SK-N-SH treated with all-trans-retinoic acid at 6 μM for 48 hours (cell line): ENCODE results near the gene RRM2.

ENCODE experiments used
- BACH2 ChIP-seq: fragments of 250-450 bp; sonication (Bioruptor Pico); IDR thresholded peaks from 2 replicates; pipeline ENCODE4 v1.9.0; 2021; ENCODE audit warnings: mild to moderate bottlenecking, borderline replicate concordance
- CREB5 ChIP-seq: fragments of 250-450 bp; sonication (Bioruptor Pico); IDR thresholded peaks from 2 replicates; pipeline ENCODE4 v1.5.1; 2020; ENCODE audit warnings: low read depth, mild to moderate bottlenecking, moderate library complexity
- CSDC2 ChIP-seq: fragments of 250-450 bp; sonication (Bioruptor Pico); IDR thresholded peaks from 2 replicates; pipeline ENCODE4 v1.5.0; 2020; ENCODE audit warnings: mild to moderate bottlenecking, moderate library complexity
- ESRRG ChIP-seq: fragments of 250-450 bp; sonication (Bioruptor Pico); IDR thresholded peaks from 2 replicates; pipeline ENCODE4 v1.6.1; 2021; ENCODE audit warnings: mild to moderate bottlenecking
- GLIS3 ChIP-seq: fragments of 250-450 bp; sonication (Bioruptor Pico); IDR thresholded peaks from 2 replicates; pipeline ENCODE4 v1.5.0; 2020; ENCODE audit warnings: mild to moderate bottlenecking, moderate library complexity
- ISL1 ChIP-seq: fragments of 250-450 bp; sonication (Bioruptor Pico); IDR thresholded peaks from 2 replicates; pipeline ENCODE4 v2.1.2; 2022; ENCODE audit warnings: mild to moderate bottlenecking, moderate library complexity
- PATZ1 ChIP-seq: fragments of 250-450 bp; sonication (Bioruptor Pico); IDR thresholded peaks from 2 replicates; pipeline ENCODE4 v1.8.0; 2020; ENCODE audit warnings: mild to moderate bottlenecking, moderate library complexity, borderline replicate concordance
- TCF4 ChIP-seq: fragments of 250-450 bp; sonication (Bioruptor Pico); IDR thresholded peaks from 2 replicates; pipeline ENCODE4 v1.8.0; 2021; ENCODE audit warnings: mild to moderate bottlenecking, moderate library complexity, borderline replicate concordance
- TSHZ2 ChIP-seq: fragments of 250-450 bp; sonication (Bioruptor Pico); IDR thresholded peaks from 2 replicates; pipeline ENCODE4 v1.5.0; 2020; ENCODE audit warnings: mild to moderate bottlenecking, moderate library complexity
- ZC3H10 ChIP-seq: fragments of 250-450 bp; sonication (Bioruptor Pico); IDR thresholded peaks from 2 replicates; pipeline ENCODE4 v1.5.1; 2021; ENCODE audit warnings: mild to moderate bottlenecking, moderate library complexity
- ZFP3 ChIP-seq: fragments of 250-450 bp; sonication (Bioruptor Pico); IDR thresholded peaks from 2 replicates; pipeline ENCODE4 v1.5.0; 2020; ENCODE audit warnings: mild to moderate bottlenecking, moderate library complexity
- ZFP30 ChIP-seq: fragments of 450-650 bp; formaldehyde crosslinking; IDR thresholded peaks from 2 replicates; pipeline ENCODE4 v1.5.0; 2022; ENCODE audit warnings: mild to moderate bottlenecking, moderate library complexity
- ZNF565 ChIP-seq: fragments of 450-650 bp; formaldehyde crosslinking; conservative IDR thresholded peaks from 2 replicates; pipeline ENCODE4 v1.5.0; 2020; ENCODE audit warnings: low read depth, mild to moderate bottlenecking, moderate library complexity

GRCh38 chr2:10083692-10084211 lies 38.8 kb upstream of the RRM2 start:
- TF ChIP-seq ISL1 (CRISPR knock-in tag) (no peak), ZFP3 (no peak), ZNF565 (CRISPR knock-in tag) (no peak), PATZ1 (CRISPR knock-in tag) (no peak), BACH2 (CRISPR knock-in tag) (no peak), TSHZ2 (CRISPR knock-in tag) (no peak), CREB5 (CRISPR knock-in tag) (no peak), ESRRG (CRISPR knock-in tag) (no peak), ZC3H10 (CRISPR knock-in tag) (no peak), CSDC2 (CRISPR knock-in tag) (no peak), TCF4 (CRISPR knock-in tag) (no peak), ZFP30 (no peak), GLIS3 (CRISPR knock-in tag) (no peak)
